H9 (cell line): ENCODE data around the gene ZNF853. TPM values are rescaled to one million over a fixed set of nuclear protein-coding genes. Genes with fewer than 3 reads are reported as not detected.

Experiments used
- DNase-seq: peaks from one replicate; pipeline ENCODE4 v3.0.0-alpha.2; 2017
- H2AFZ ChIP-seq: one replicate; pipeline ENCODE4 v1.6.1; 2013; ENCODE audit warnings: mild to moderate bottlenecking, low read length, control low read depth, moderate library complexity
- H2AK5ac ChIP-seq: 2 replicates; pipeline ENCODE4 v1.6.1; 2013; ENCODE audit warnings: low read length, control low read depth, mixed read lengths; ENCODE audit not compliant: insufficient read length
- H2BK120ac ChIP-seq: one replicate; pipeline ENCODE4 v1.6.1; 2013; ENCODE audit warnings: low read depth, mild to moderate bottlenecking, low read length, control low read depth, inconsistent platforms; ENCODE audit not compliant: poor library complexity, severe bottlenecking
- H2BK12ac ChIP-seq: 2 replicates; pipeline ENCODE4 v1.6.1; 2013; ENCODE audit warnings: low read length, control low read depth, mixed read lengths, low read depth; ENCODE audit not compliant: insufficient read length
- H2BK15ac ChIP-seq: 2 replicates; pipeline ENCODE4 v1.6.1; 2013; ENCODE audit warnings: low read depth, low read length, control low read depth
- H2BK20ac ChIP-seq: one replicate; pipeline ENCODE4 v1.6.1; 2013; ENCODE audit warnings: low read depth, mild to moderate bottlenecking, low read length, control low read depth, inconsistent platforms; ENCODE audit not compliant: poor library complexity, severe bottlenecking
- H2BK5ac ChIP-seq: 2 replicates; pipeline ENCODE4 v1.6.1; 2013; ENCODE audit warnings: low read length, control low read depth, mixed read lengths; ENCODE audit not compliant: insufficient read length
- H3K14ac ChIP-seq: 2 replicates; pipeline ENCODE4 v1.6.1; 2013; ENCODE audit warnings: low read length, control low read depth; ENCODE audit not compliant: insufficient read depth
- H3K18ac ChIP-seq: 2 replicates; pipeline ENCODE4 v1.6.1; 2013; ENCODE audit warnings: low read depth, mild to moderate bottlenecking, mixed read lengths, low read length, control low read depth; ENCODE audit not compliant: insufficient read length
- H3K23ac ChIP-seq: 2 replicates; pipeline ENCODE4 v1.6.1; 2013; ENCODE audit warnings: low read length, control low read depth, mixed read lengths, low read depth; ENCODE audit not compliant: insufficient read length
- H3K23me2 ChIP-seq: 2 replicates; pipeline ENCODE4 v1.6.1; 2013; ENCODE audit warnings: low read depth, mild to moderate bottlenecking, mixed read lengths, low read length, control low read depth; ENCODE audit not compliant: insufficient read length, poor library complexity, severe bottlenecking
- H3K27ac ChIP-seq: 2 replicates; pipeline ENCODE4 v1.5.1; 2013; ENCODE audit warnings: low read length, control low read depth, mixed read lengths, low read depth; ENCODE audit not compliant: insufficient read length
- H3K27me3 ChIP-seq: 2 replicates; pipeline ENCODE4 v1.6.1; 2013; ENCODE audit warnings: low read length, control low read depth, inconsistent platforms; ENCODE audit not compliant: insufficient read depth
- H3K4ac ChIP-seq: 2 replicates; pipeline ENCODE4 v1.6.1; 2013; ENCODE audit warnings: low read depth, mild to moderate bottlenecking, control low read depth, inconsistent platforms, low read length, moderate library complexity
- H3K4me1 ChIP-seq: 2 replicates; pipeline ENCODE4 v1.6.1; 2013; ENCODE audit warnings: low read length, control low read depth, inconsistent platforms; ENCODE audit not compliant: insufficient read depth
- H3K4me2 ChIP-seq: 2 replicates; pipeline ENCODE4 v1.6.1; 2013; ENCODE audit warnings: low read length, control low read depth, mixed read lengths; ENCODE audit not compliant: insufficient read length, insufficient read depth
- H3K56ac ChIP-seq: 2 replicates; pipeline ENCODE4 v1.6.1; 2013; ENCODE audit warnings: low read depth, mild to moderate bottlenecking, mixed read lengths, low read length, control low read depth; ENCODE audit not compliant: insufficient read length
- H3K79me1 ChIP-seq: 2 replicates; pipeline ENCODE4 v1.6.1; 2013; ENCODE audit warnings: low read depth, mild to moderate bottlenecking, moderate library complexity, low read length, control low read depth, inconsistent platforms; ENCODE audit not compliant: insufficient read depth, poor library complexity, severe bottlenecking
- H3K79me2 ChIP-seq: 2 replicates; pipeline ENCODE4 v1.6.1; 2013; ENCODE audit warnings: low read length, control low read depth, inconsistent platforms; ENCODE audit not compliant: insufficient read depth
- H3K9ac ChIP-seq: 2 replicates; pipeline ENCODE4 v1.6.1; 2013; ENCODE audit warnings: low read length, control low read depth, mixed read lengths; ENCODE audit not compliant: insufficient read length; ENCODE audit errors: extremely low read depth
- H3K9me3 ChIP-seq: one replicate; pipeline ENCODE4 v1.6.1; 2013; ENCODE audit warnings: low read depth, low read length, inconsistent platforms; ENCODE audit not compliant: control insufficient read depth
- H3T11ph ChIP-seq: one replicate; pipeline ENCODE4 v1.6.1; 2013; ENCODE audit warnings: mild to moderate bottlenecking, low read length, control low read depth, inconsistent platforms
- H4K20me1 ChIP-seq: one replicate; pipeline ENCODE4 v1.6.1; 2013; ENCODE audit not compliant: control insufficient read depth, insufficient read length, insufficient read depth
- H4K5ac ChIP-seq: 2 replicates; pipeline ENCODE4 v1.6.1; 2013; ENCODE audit warnings: low read depth, mild to moderate bottlenecking, mixed read lengths, low read length, control low read depth; ENCODE audit not compliant: insufficient read length
- H4K8ac ChIP-seq: replicated peaks from 2 replicates; pipeline ENCODE4 v1.6.1; 2013; ENCODE audit warnings: low read length, control low read depth, mixed read lengths, low read depth; ENCODE audit not compliant: insufficient read length
- H4K91ac ChIP-seq: 2 replicates; pipeline ENCODE4 v1.6.1; 2013; ENCODE audit warnings: low read depth, mild to moderate bottlenecking, moderate library complexity, mixed read lengths, low read length, control low read depth; ENCODE audit not compliant: insufficient read length
- H3K27ac Mint-ChIP-seq, 3 experiments: 2 replicates in 2 of 3; 3 replicates in 1 of 3; pipeline ENCODE4 v1.8.0; 2020 to 2021; ENCODE audit warnings: mixed read lengths in 3 of 3, mild to moderate bottlenecking in 1 of 3, moderate library complexity in 1 of 3
- H3K27me3 Mint-ChIP-seq: 2 replicates; pipeline ENCODE4 v1.8.0; 2021; ENCODE audit warnings: low read depth, mild to moderate bottlenecking, moderate library complexity, mixed read lengths
- H3K36me3 Mint-ChIP-seq, 3 experiments: 2 replicates in 2 of 3; 3 replicates in 1 of 3; pipeline ENCODE4 v1.8.0; 2020 to 2021; ENCODE audit warnings: low read depth in 3 of 3, mixed read lengths in 3 of 3; ENCODE audit not compliant: insufficient read depth in 1 of 3
- H3K4me1 Mint-ChIP-seq, 2 experiments: 2 replicates each; pipeline ENCODE4 v1.8.0; 2020; ENCODE audit warnings: mixed read lengths in 2 of 2
- H3K4me3 Mint-ChIP-seq, 2 experiments: 2 replicates in 1 of 2; 3 replicates in 1 of 2; pipeline ENCODE4 v1.8.0; 2020 to 2021; ENCODE audit warnings: mild to moderate bottlenecking in 2 of 2, mixed read lengths in 2 of 2, moderate library complexity in 1 of 2
- H3K9me3 Mint-ChIP-seq, 2 experiments: 2 replicates in 1 of 2; 3 replicates in 1 of 2; pipeline ENCODE4 v1.8.0; 2020; ENCODE audit warnings: mild to moderate bottlenecking in 2 of 2, mixed read lengths in 2 of 2, moderate library complexity in 1 of 2
- CTCF ChIP-seq: fragments of 200-600 bp; sonication (generic); conservative IDR thresholded peaks from 3 replicates; pipeline ENCODE4 v1.8.0; 2021; ENCODE audit warnings: antibody characterized with exemption, mild to moderate bottlenecking
- WGBS: extraction: QIAGEN DNeasy Blood & Tissue Kit; methylation state at CpG from one replicate; pipeline ENCODE4 v1.1.7; 2013; ENCODE audit warnings: missing lambda C conversion rate, low lambda C conversion rate, mixed read lengths; ENCODE audit not compliant: insufficient read length; ENCODE audit errors: extremely low coverage; 5-methylcytosine and 5-hydroxymethylcytosine counted together
- total RNA-seq: library from RNA; stranded (reverse); gene quantifications from 2 replicates; pipeline ENCODE4 v1.2.1, GENCODE V29; 2021

ZNF853 gene
- total RNA-seq, 1 experiment from 2014 or later, result 9.6 TPM

- no peak overlapping the region for H3K4me3 Mint-ChIP-seq
- H4K91ac ChIP-seq, result no peak overlapping the region
- no peak overlapping the region; the same call in 1 of the 2 replicates for H3K14ac ChIP-seq
- H3K4me1 ChIP-seq, result no peaks in the 10 kb centered on the region
- no peaks in the 10 kb centered on the region for H4K20me1 ChIP-seq
- H4K5ac ChIP-seq, result no peak overlapping the region
- no peak overlapping the region for H2AK5ac ChIP-seq
- DNase-seq, result no peak
- no peak overlapping the region for H3K23ac ChIP-seq
- peaks cover 13 to 19% (median 15%) of the 10 kb centered on the region in 3 experiments for H3K36me3 Mint-ChIP-seq
- H3K79me2 ChIP-seq, result no peaks in the 10 kb centered on the region
- H2BK120ac ChIP-seq, result no peak overlapping the region
- H2BK12ac ChIP-seq, result no peak overlapping the region
- TF ChIP-seq CTCF, result no peak
- H3K4me1 Mint-ChIP-seq, result peaks cover 13 to 17% of the 10 kb centered on the region in 2 experiments
- H3K18ac ChIP-seq, result no peak overlapping the region
- no peaks in the 10 kb centered on the region for H3K27me3 ChIP-seq
- no peak overlapping the region for H3T11ph ChIP-seq
- H2AFZ ChIP-seq, result no peak overlapping the region
- no peak overlapping the region for H3K9ac ChIP-seq
- H3K27ac ChIP-seq, result no peak overlapping the region
- H2BK5ac ChIP-seq, result no peak overlapping the region
- H3K9me3 ChIP-seq, result no peaks in the 10 kb centered on the region
- peak overlapping the region in 1 of 3 experiments; percentile 40; a peak in 1 of 7 replicates for H3K27ac Mint-ChIP-seq
- H3K4me2 ChIP-seq, result no peak overlapping the region
- no CpG with 5 or more reads among the region's 17 CpGs for WGBS
- no peaks in the 10 kb centered on the region for H3K27me3 Mint-ChIP-seq
- H3K23me2 ChIP-seq, result no peaks in the 10 kb centered on the region
- no peak overlapping the region for H2BK15ac ChIP-seq
- peaks cover 0 to 3% of the 10 kb centered on the region in 2 experiments; a peak in 3 of 5 replicates for H3K9me3 Mint-ChIP-seq
- H3K56ac ChIP-seq, result no peak overlapping the region
- H3K4ac ChIP-seq, result no peak overlapping the region
- no peaks in the 10 kb centered on the region for H3K79me1 ChIP-seq
- no peak overlapping the region for H4K8ac ChIP-seq
- H2BK20ac ChIP-seq, result no peak overlapping the region
Measured at GRCh38 chr7:6655636-6656385, 40.4 kb downstream of the ZNF853 start.
